GM21528 (cell line): ENCODE data around the gene CELSR3.

Source experiments
- ATAC-seq: cut with Tn5 transposase; IDR thresholded peaks from one replicate; pipeline ENCODE4 v1.9.1; 2021; ENCODE audit warnings: mild to moderate bottlenecking, moderate library complexity; ENCODE audit not compliant: unreplicated experiment, low FRiP score

CELSR3 gene

GRCh38 chr3:48661501-48662144 lies 1.1 kb downstream of the CELSR3 start:
- no peak for ATAC-seq

- no peak for ATAC-seq
These were observed 1.8 kb downstream of the CELSR3 start for GRCh38 chr3:48660800-48661400.

- ATAC-seq, result no peak
These were observed 5.8 kb downstream of the CELSR3 start for GRCh38 chr3:48656841-48657281.

DNA sequence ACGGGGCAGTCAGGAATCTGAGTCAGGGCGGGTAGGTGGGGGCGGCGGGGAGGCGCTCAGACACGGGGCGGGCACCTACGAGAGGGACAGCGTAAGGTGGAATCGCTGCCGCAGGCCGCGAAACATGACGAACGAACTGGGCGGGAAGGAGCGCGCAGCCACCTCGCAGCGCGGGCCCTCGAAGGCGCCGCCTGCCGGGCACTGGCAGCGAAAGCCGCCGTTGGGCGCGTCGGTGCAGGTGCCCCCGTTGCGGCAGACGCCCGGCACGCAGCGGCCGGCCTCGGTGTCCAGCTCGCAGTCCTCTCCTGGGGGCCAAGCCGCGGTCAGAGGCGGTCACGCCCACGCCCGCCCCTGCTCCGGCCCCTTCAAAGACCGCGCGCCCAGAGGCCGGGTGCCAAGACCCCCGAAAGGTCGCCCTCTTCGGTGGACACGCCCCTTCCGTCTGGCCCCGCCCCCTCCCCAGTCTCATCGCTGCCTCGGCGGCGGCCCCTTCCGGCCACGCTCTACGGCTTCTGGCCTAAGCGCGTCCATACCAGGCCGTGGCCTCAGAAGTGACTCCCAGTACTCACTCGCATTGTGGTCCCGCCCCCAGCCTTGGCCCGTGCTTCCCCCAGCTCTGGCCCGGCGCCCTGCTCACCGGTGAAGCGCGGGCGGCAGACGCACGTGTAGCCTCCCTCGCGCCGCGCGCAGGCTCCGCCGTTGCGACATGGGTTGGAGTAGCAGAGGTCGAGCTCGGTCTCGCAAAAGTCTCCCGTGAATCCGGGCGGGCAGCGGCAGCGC lies 6.4 kb downstream of the CELSR3 start:
- ATAC-seq, result peak; percentile 50

DNA sequence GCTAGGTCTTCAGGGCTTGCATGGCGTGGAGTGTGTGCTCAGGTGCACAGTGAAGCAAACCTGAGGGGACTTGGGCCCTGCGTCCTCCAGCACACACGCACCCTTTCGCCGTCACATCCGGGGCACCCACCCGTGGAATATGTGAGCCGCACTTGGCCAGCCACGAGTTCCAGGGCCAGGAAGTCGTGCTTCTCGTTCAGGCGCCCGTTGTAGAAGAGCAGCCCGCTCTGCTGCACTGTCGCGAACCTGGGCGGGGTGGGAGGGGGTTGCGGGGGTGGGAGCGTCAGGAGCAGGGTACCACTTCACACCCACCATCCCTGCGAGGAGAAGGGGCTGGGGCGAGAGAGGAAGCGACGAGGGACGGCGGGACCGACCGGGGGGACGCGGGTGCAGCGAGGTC lies 7.1 kb downstream of the CELSR3 start:
- no peak for ATAC-seq

GRCh38 chr3:48655063-48655462 lies 7.6 kb downstream of the CELSR3 start:
- ATAC-seq, result no peak

DNA sequence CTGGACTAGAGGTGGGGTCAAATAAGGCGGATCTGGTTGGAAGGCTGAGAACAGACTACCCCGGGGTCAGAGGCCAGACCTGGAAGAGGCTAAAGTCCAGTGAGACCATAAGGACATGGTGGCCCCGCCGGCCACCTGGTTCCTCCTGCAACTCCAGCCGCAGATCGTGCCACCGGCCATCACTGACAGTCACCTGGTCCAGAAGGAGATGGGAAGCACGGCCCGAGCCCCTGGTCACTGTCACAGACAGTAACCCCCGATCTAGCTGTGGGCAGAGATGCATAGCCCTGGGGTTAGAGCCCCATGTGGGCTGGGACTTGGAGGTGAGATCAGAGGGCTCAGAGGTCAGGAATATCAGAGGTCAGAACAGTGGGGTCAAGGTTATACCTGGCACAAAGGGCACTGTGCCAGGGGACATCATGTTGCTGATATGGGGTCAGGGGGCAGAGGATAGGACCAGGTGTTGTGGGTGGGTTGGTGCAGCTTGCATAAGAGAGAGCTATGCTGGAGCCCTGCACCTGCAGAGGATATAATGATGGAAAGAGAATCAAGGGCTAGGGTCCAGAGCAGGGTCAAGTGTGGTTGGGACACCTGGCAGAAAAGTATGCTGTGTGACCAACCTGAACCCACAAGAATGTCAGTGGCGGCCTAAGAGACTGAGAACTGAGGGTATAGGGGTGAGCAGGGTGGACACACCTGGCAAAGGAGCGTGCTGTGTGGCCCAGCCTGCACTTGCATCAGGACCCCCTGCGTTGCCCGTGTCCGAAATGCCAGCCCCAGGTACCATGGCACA lies 9.6 kb downstream of the CELSR3 start:
- no peak for ATAC-seq

DNA sequence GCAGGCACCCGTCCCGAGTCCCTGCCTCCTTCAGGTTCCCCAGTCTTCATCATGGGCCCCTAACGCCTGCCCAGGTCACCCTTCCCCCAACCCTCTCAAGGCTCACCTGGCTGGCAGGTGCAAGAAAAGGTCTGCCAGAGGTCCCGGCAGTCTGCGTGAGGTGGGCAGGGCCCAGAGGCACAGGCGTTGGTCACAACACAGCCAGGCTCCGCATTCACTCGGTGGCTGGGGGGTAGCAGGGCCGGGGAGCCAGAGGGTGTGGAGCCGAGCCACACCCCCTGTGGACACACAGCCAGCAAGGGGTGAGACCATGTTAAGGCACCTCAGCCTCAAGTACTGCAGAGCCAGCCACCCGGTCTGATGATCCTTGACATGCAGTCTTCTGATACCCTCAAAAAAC lies 10.9 kb downstream of the CELSR3 start:
- no peak for ATAC-seq

GRCh38 chr3:48650723-48651122 lies 12.0 kb downstream of the CELSR3 start:
- no peak for ATAC-seq

- no peak for ATAC-seq
These were observed 14.4 kb downstream of the CELSR3 start for GRCh38 chr3:48648188-48648850.

- ATAC-seq, result no peak
These were observed 15.0 kb downstream of the CELSR3 start for GRCh38 chr3:48647714-48648113.

- ATAC-seq, result no peak
These were observed 17.6 kb downstream of the CELSR3 start for GRCh38 chr3:48644898-48645760.

DNA sequence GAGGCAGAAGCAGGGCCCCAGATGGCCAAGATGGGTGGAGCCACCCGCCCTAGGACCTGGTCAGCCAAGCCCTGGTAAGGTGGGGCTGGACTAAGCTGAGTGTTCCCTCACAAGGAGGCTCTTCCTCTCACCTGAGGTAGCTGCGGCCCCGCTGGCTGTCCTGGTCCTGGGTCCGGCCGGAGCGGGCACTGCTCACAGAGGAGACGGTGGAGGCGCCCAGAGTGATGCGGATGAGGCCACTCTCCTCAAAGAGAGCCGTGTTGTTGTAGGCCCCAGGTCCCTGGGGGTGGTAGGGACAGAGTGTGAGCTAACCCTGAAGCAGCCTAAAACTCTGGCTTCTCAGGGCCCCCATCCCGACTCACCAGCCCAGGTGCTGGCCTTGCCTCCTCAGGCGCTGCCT lies 20.1 kb downstream of the CELSR3 start:
- no peak for ATAC-seq

- ATAC-seq, result no peak
These were observed 21.3 kb downstream of the CELSR3 start for GRCh38 chr3:48641396-48641795.

- no peak for ATAC-seq
These were observed 22.6 kb downstream of the CELSR3 start for GRCh38 chr3:48639944-48640606.

DNA sequence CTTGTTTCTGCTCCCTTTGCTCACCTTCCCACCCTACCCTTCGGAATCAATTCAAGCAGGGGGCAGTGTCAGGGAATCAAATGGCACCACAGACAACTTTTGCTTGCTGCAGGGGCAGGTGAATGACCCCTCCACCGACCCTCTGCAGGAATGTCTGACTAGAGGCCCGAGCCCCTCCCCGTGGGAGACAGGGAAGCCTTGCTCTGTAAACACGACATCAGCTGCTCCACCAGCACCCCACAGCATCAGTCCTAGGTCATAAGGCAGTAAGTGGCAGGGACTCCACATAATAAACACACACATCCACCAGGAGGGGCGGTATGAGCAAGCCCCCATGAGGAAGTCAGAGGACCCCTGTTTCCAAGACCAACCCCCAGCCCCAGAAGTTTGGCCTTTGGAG lies 25.4 kb downstream of the CELSR3 start:
- no peak for ATAC-seq

GRCh38 chr3:48636149-48636655 lies 26.5 kb downstream of the CELSR3 start:
- ATAC-seq, result no peak

GRCh38 chr3:48635222-48636021 lies 27.3 kb downstream of the CELSR3 start, which contains the start of gene SLC26A6:
Gene SLC26A6, minus strand, starts transcription at chr3:48635461. Its CDS starts 68 bp downstream, at chr3:48635393.
- peak; percentile 84 for ATAC-seq
